IMR-90 (cell line): ENCODE measurements around the gene FRAS1. TPM values are rescaled to one million over a fixed set of nuclear protein-coding genes. Genes with fewer than 3 reads are reported as not detected.
"Not testable (repeated sequence)": the region's sequence is repeated elsewhere in the genome, so short reads cannot be mapped to it uniquely, and the experiment has no call there.

Experiments used
- ATAC-seq: fragments of 200-7000 bp; cut with Tn5 transposase; 2 replicates; pipeline ENCODE4 v1.9.1; 2020; ENCODE audit warnings: low read depth, mild to moderate bottlenecking, moderate library complexity
- BruUV-seq: library from RNA; stranded (reverse); fragments of 400-500 nt; replicated peaks from 2 replicates; lab custom pipeline; 2021; lab: Mats Ljungman, UMichigan
- CTCF ChIA-PET: fragments of 300-600 bp; formaldehyde crosslinking; extraction: SDS; loops from one replicate; lab custom pipeline; 2021; ENCODE audit warnings: antibody characterized with exemption; lab: Yijun Ruan, JAX
- POLR2A ChIA-PET: fragments of 300-600 bp; sonication (Branson Sonifier 250); formaldehyde crosslinking; loops from one replicate; lab custom pipeline; 2022; ENCODE audit warnings: antibody characterized with exemption; ENCODE audit not compliant: unreplicated experiment; lab: Charles Lee
- DNase-seq: peaks from one replicate; pipeline ENCODE4 v3.0.0; 2013
- H2AFZ ChIP-seq: replicated peaks from 2 replicates; pipeline ENCODE3; 2013; ENCODE audit warnings: low read length, mild to moderate bottlenecking; ENCODE audit not compliant: poor library complexity
- H2AK5ac ChIP-seq: 2 replicates; pipeline ENCODE4 v1.6.1; 2013; ENCODE audit warnings: low read depth, low read length, inconsistent platforms
- H2AK9ac ChIP-seq: replicated peaks from 2 replicates; pipeline ENCODE3; 2013; ENCODE audit warnings: mild to moderate bottlenecking, low read depth, low read length, moderate library complexity; ENCODE audit not compliant: poor library complexity
- H2BK120ac ChIP-seq: 2 replicates; pipeline ENCODE4 v1.6.1; 2013; ENCODE audit warnings: low read depth, low read length, inconsistent platforms
- H2BK15ac ChIP-seq: 3 replicates; pipeline ENCODE4 v1.6.1; 2013; ENCODE audit warnings: low read depth, low read length, inconsistent platforms
- H2BK20ac ChIP-seq: 2 replicates; pipeline ENCODE4 v1.6.1; 2013; ENCODE audit warnings: low read depth, mild to moderate bottlenecking, inconsistent platforms, low read length, moderate library complexity
- H2BK5ac ChIP-seq: 2 replicates; pipeline ENCODE4 v1.6.1; 2013; ENCODE audit warnings: mild to moderate bottlenecking, low read depth, low read length, inconsistent platforms; ENCODE audit not compliant: poor library complexity, severe bottlenecking
- H3K14ac ChIP-seq: replicated peaks from 2 replicates; pipeline ENCODE4 v1.6.1; 2013; ENCODE audit warnings: low read depth, low read length, inconsistent platforms
- H3K18ac ChIP-seq: 2 replicates; pipeline ENCODE4 v1.6.1; 2013; ENCODE audit warnings: low read depth, low read length, control low read depth
- H3K23ac ChIP-seq: 2 replicates; pipeline ENCODE4 v1.6.1; 2013; ENCODE audit warnings: low read depth, low read length, inconsistent platforms
- H3K27ac ChIP-seq: 2 replicates; pipeline ENCODE4 v1.5.1; 2013; ENCODE audit warnings: mild to moderate bottlenecking, control low read depth, low read length; ENCODE audit not compliant: insufficient read depth
- H3K27me3 ChIP-seq: 2 replicates; pipeline ENCODE4 v1.6.1; 2013; ENCODE audit warnings: low read length; ENCODE audit not compliant: control insufficient read depth, insufficient read depth
- H3K36me3 ChIP-seq: 2 replicates; pipeline ENCODE4 v1.6.1; 2013; ENCODE audit warnings: low read length, mixed read lengths; ENCODE audit not compliant: control insufficient read depth, insufficient read depth
- H3K4ac ChIP-seq: 2 replicates; pipeline ENCODE4 v1.6.1; 2013; ENCODE audit warnings: low read depth, low read length, inconsistent platforms
- H3K4me1 ChIP-seq: 2 replicates; pipeline ENCODE4 v1.6.1; 2013; ENCODE audit warnings: low read length, mixed read lengths; ENCODE audit not compliant: control insufficient read depth, insufficient read depth
- H3K4me2 ChIP-seq: 2 replicates; pipeline ENCODE4 v1.6.1; 2013; ENCODE audit warnings: low read depth, mild to moderate bottlenecking, control low read depth, low read length, moderate library complexity
- H3K4me3 ChIP-seq: 2 replicates; pipeline ENCODE4 v1.5.1; 2013; ENCODE audit warnings: low read depth, mild to moderate bottlenecking, control low read depth, low read length, moderate library complexity; ENCODE audit not compliant: insufficient read depth
- H3K56ac ChIP-seq: 2 replicates; pipeline ENCODE4 v1.6.1; 2013; ENCODE audit warnings: low read length, inconsistent platforms; ENCODE audit not compliant: insufficient read depth; ENCODE audit errors: extremely low read depth
- H3K79me1 ChIP-seq, 2 experiments: 2 replicates each; pipeline ENCODE4 v1.6.1; 2013; ENCODE audit warnings: low read length in 2 of 2, inconsistent platforms in 1 of 2, low read depth in 1 of 2
- H3K9ac ChIP-seq: 2 replicates; pipeline ENCODE4 v1.6.1; 2013; ENCODE audit warnings: low read depth, low read length, control low read depth
- H3K9me1 ChIP-seq: 2 replicates; pipeline ENCODE4 v1.6.1; 2013; ENCODE audit warnings: low read length, inconsistent platforms; ENCODE audit not compliant: insufficient read depth
- H3K9me3 ChIP-seq: 2 replicates; pipeline ENCODE4 v1.6.1; 2013; ENCODE audit warnings: low read length; ENCODE audit not compliant: control insufficient read depth, insufficient read depth
- H4K20me1 ChIP-seq: 2 replicates; pipeline ENCODE4 v1.6.1; 2013; ENCODE audit warnings: low read length, inconsistent platforms; ENCODE audit not compliant: insufficient read depth
- H4K5ac ChIP-seq: 2 replicates; pipeline ENCODE4 v1.6.1; 2013; ENCODE audit warnings: mild to moderate bottlenecking, low read depth, low read length, control low read depth
- H4K8ac ChIP-seq, 2 experiments: 2 replicates each; pipeline ENCODE4 v1.6.1; 2013; ENCODE audit warnings: low read depth in 2 of 2, low read length in 2 of 2, control low read depth in 1 of 2, inconsistent platforms in 1 of 2
- H4K91ac ChIP-seq: 2 replicates; pipeline ENCODE4 v1.6.1; 2013; ENCODE audit warnings: low read depth, low read length, inconsistent platforms; ENCODE audit not compliant: insufficient read depth
- WGBS, 2 experiments: methylation state at CpG; one replicate each; pipeline versions ENCODE4 v1.1.5 to v1.1.7; 2013; ENCODE audit warnings: missing lambda C conversion rate in 2 of 2; ENCODE audit not compliant: insufficient read length in 1 of 2; ENCODE audit errors: extremely low coverage in 2 of 2; 5-methylcytosine and 5-hydroxymethylcytosine counted together
- dilution Hi-C: fragments of 300-500 bp; cut with HindIII; formaldehyde crosslinking; loops from one replicate; pipeline ENCODE4 v1.14.3; 2018; ENCODE audit warnings: low sequenced_read_pairs; ENCODE audit not compliant: unreplicated experiment
- in situ Hi-C: fragments of 300-500 bp; cut with MboI; formaldehyde crosslinking; loops from 3 replicates; pipeline ENCODE4 v1.14.3; 2019; ENCODE audit warnings: low sequenced_read_pairs, inconsistent platforms, mixed read lengths
- intact Hi-C: fragments of 100-400 bp; cut with micrococcal nuclease; formaldehyde crosslinking; loops from 2 replicates; pipeline ENCODE4 v1.10.0; 2022
- polyA plus RNA-seq, 3 experiments: library from polyadenylated mRNA; depleted of rRNA; stranded (reverse); fragments of >200 nt; gene quantifications; 2 replicates each; pipeline ENCODE4 v1.2.3, GENCODE V29; 2012; ENCODE audit warnings: low replicate concordance in 1 of 3
- total RNA-seq: library from RNA; depleted of rRNA; stranded (reverse); fragments of >200 nt; gene quantifications from 2 replicates; pipeline ENCODE4 v1.2.3, GENCODE V29; 2012

FRAS1 gene
- total and polyA plus RNA-seq, 2 of the 4 experiments (the other 2 are of a cell fraction): under 0.01 to 0.03 TPM

- H2AK9ac ChIP-seq, H3K9ac ChIP-seq, H2BK120ac ChIP-seq, H3K18ac ChIP-seq, H3K27ac ChIP-seq, POLR2A ChIA-PET, H3K79me1 ChIP-seq, H4K5ac ChIP-seq, H3K4ac ChIP-seq, H3K27me3 ChIP-seq, H4K20me1 ChIP-seq, H2BK15ac ChIP-seq, H3K4me2 ChIP-seq, H3K9me3 ChIP-seq, H4K91ac ChIP-seq, in situ Hi-C loops, H3K4me3 ChIP-seq, ATAC-seq, intact Hi-C loops, H3K4me1 ChIP-seq, H4K8ac ChIP-seq, H3K14ac ChIP-seq, H3K36me3 ChIP-seq, H2AFZ ChIP-seq, H2BK20ac ChIP-seq, H2AK5ac ChIP-seq, CTCF ChIA-PET, H3K56ac ChIP-seq, H2BK5ac ChIP-seq, BruUV-seq, H3K9me1 ChIP-seq, H3K23ac ChIP-seq, dilution Hi-C loops, DNase-seq: not testable (repeated sequence)
- WGBS, 2 experiments: no CpG with 5 or more reads among the region's 4 CpGs
Measured at GRCh38 chr4:78275450-78275849, 218.3 kb downstream of the FRAS1 start.
